HG03432 (cell line): ENCODE results near the gene PTPRM.

Experiments used
- ATAC-seq: cut with Tn5 transposase; IDR thresholded peaks from one replicate; pipeline ENCODE4 v1.9.1; 2021; ENCODE audit warnings: mild to moderate bottlenecking, moderate library complexity; ENCODE audit not compliant: unreplicated experiment

Gene PTPRM

DNA sequence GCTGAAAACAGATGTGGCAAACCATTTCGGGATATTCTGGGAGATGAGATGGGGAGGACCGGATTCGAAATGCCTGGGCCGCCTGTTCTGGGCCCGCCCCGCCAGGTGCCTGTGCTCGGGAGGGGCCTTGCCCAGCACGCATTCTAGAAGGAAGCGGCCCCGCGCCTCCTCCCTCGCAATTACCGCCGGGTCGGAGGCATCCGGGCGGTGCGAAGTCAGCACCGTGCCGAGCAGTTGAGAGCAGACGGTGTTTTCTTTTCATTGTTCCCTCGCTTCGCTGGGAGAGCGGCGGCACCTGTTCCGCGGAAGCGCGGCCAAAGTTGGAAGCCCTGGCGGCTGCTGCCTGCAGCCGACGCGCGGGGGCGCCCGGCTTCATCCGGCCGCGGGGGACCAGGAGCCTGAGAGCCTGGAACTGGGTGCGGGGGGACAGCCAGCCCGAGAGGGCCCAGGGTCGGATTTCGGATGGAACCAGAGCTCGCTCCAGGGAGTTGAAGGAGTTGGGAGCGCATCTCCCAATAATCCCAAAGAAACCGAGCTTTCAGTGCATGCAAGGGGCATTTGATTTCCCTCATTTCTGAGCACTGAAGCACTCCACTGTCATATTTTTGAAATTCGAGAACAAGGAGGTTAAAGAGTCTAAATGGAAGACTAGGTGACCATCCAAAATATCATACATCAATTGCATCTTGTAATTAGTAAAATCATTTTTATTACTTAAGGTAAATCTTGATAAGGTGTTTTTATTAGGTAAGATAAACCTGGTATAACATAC, 800.3 kb downstream of the PTPRM start:
- peak; percentile 46 for ATAC-seq

- no peak for ATAC-seq
Observed at GRCh38 chr18:8368512-8369217, 801.5 kb downstream of the PTPRM start.

DNA sequence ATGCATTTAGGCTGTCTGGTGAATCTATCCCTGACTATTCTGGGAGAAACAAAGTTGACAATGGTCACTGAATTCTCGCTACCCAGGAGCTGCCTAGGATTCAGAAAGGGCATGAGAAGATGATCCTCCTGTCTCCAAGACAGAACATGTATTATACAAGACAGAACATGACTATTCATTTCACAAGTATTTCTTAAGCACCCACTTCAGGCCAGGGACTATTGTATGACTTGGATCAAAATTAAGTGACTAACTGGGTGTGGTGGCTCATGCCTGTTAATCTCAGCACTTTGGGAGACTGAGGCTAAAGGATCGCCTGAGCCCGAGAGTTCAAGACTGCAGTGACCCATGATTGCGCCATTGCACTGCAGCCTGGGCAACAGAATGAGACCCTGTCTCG, 806.4 kb downstream of the PTPRM start:
- ATAC-seq = no peak

DNA sequence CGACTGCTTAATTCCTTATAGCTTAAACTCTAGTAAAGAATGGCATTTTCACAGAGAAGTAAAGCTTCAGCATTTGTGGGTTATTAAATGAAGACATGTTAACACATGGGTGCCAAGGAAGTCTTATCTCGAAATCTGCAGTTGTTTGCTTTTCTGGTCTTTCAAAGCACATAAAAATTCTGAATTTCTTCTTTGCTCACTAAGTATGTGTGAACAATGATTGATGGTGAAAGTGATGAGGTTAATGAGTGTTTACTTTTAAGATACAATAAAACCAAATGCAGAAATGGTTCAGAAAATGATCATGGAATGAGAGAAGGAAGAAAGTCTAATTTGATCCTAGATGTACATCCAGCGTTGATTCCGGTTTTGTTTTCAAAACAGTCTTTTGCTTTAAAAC, 807.6 kb downstream of the PTPRM start:
- ATAC-seq = no peak

- no peak for ATAC-seq
Observed at GRCh38 chr18:8375249-8375648, 808.1 kb downstream of the PTPRM start.

DNA sequence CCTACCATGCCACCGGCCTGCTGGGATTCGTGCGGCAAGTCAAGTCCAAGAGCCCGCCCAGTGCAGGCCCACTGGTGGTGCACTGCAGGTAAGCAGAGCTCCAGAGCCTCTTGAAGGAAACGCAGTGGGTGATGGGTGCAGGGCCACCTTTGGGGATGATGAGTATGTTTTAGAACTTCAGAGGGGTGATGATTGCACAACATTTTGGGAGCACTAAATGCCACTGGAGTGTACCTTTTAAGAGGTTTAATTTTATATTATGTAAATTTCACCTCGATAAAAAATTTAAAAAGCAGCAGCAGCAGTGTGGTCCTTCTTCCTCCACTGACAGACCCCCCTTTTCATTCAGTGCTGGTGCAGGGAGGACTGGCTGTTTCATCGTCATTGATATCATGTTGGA, 809.0 kb downstream of the PTPRM start:
- no peak for ATAC-seq

- ATAC-seq = no peak
Observed at GRCh38 chr18:8379187-8379941, 812.2 kb downstream of the PTPRM start.

- ATAC-seq = no peak
Observed at GRCh38 chr18:8380006-8380405, 812.9 kb downstream of the PTPRM start.

GRCh38 chr18:8380926-8381325, 813.8 kb downstream of the PTPRM start:
- ATAC-seq = no peak

- no peak for ATAC-seq
Observed at GRCh38 chr18:8381821-8382459, 814.8 kb downstream of the PTPRM start.

DNA sequence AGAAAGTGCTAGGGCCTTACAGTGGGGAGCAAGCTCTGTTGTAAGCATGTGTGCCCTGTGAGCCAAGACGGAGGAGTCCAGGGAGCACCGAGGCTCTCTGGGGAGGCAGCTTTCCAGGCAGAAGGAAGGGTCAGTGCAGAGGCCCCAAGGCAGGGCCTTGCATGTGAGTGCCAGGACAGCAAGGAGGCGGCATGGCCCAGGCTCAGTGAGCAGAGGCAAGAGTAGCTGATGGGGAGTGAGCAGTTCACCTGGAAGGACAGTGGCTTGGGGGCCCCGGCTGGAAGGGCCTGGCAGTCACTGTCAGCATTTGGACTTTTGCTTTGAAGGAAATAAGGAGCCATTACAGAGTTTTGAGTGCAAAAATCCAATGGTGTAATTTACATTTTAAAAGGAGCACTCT, 818.3 kb downstream of the PTPRM start:
- ATAC-seq = no peak

DNA sequence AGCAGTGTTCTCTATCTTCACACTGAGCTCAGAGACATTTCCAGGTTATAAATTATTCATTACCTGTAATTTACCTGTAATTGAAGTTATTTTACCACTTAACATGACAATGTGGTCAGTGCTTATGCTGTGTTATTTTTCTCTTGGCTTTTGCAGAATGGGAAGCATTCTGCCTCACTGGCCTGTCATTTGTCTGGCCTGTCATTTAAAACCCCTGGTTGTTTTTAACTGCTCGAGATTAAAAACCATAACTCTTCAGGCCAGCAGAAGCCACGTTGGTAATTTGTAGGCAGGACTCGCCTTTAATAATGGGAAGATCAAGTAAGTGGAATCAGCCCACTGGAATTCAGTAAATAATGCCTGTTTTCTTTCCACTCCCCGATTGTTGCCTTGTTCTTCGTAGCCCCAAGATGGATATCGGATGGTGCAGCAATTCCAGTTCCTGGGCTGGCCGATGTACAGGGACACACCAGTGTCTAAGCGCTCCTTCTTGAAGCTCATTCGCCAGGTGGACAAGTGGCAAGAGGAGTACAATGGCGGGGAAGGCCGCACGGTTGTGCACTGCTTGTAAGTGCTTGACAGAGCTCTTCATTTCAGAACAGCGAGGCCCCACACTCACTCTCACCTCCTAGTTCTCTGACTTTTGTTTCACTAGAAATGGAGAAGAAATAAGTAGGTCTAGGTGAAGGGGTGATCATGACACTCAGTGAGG, 819.7 kb downstream of the PTPRM start:
- no peak for ATAC-seq

DNA sequence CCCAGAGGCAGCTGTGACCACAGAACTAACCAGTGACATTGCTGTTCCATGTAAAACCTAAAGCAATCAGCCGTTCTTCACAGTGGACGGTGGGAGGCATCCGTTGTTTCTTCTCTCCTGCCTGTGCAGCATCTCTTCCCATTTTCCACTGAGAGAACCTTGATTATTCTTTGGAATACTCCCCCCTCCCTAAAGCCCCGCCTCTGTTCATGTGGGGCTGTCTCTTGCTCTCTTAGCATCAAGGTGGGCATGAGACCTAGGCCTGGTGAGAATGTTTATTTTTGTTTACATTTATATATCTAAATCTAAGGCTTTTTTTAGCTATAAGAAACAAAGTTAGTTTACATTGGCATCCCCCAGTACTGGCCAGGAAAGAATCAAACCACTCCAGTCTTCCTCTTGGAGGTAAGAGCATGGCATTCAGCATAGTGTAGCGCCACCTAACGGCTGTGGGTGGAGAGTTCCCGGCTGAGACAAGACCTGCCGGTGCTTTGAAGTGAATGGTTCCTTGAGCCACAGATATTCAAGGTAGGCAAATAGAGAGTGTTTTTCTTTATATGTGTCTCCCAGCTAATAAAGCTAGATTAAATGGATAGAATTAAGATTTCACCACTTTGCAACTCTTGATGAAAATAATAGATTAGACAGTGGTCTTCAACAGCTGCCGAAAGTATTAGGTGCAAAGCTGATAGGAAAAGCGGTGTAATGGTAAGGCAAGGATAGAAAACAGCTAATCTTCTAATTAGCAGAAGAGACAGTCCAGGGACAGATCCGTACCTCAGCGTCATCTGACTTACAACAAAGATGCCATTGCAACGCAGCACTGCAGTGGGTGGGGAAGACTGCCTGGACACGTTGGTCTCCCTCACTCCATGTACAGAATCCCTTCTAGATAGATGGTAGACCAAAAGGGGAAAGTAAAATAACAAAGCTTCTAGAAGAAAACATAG, 822.5 kb downstream of the PTPRM start:
- ATAC-seq = peak; percentile 60

DNA sequence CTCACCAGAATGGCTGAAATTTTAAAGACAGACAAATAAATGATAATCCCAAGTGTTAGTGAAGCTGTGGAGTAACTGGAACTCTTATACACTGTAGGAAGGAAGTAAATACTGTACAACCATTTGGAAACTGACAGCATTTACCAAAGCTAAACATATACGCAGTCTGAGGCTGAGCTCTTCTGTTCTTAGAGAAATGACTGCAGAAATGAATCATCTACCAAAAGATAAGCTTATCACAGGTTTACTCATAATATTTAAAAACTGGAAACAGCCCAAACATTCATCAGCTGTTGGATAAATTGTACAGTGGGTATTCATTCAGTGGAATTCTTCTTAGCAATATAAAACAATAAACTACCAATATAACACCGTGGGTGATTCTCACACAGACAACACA, 824.0 kb downstream of the PTPRM start:
- no peak for ATAC-seq

DNA sequence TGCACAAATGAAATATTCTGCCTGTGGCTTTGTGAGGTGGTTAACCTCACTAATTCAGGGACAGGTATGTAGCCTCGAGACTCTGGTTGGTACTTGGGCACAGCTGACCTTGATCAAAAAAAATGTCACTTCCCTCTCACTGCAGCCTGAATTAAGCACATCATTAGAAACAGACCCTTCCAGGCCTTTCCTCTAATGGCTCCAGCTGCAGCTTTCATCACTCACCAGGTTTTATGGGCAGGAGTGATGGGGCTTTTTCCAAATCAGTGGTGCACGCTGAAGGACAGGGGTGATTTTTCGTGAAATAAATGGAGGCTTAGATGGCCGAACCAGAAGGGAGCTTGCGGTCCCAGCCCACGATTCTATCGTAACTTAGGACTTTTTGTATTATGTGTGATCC, 829.1 kb downstream of the PTPRM start:
- ATAC-seq = no peak

DNA sequence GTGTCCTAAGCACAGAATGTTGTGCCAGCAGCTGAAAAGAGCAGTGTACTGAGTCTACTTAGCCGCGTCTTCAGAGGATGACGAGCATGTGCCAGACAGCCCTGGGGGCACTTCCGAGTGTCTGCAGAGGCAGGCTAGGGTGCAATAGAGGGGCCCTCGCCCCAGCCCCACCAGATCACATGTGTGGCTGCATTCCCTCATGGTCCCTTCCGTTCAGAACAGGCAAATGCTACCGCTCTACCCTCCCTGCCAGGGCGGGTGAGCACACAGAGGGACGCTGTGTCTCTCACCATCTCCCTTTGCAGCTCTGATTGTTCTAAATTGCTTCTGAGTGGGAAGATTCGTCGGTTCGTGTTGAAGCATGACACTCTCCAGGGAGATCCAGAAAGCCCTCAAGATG, 829.9 kb downstream of the PTPRM start:
- ATAC-seq = no peak

GRCh38 chr18:8399138-8399537, 832.0 kb downstream of the PTPRM start:
- ATAC-seq = no peak

DNA sequence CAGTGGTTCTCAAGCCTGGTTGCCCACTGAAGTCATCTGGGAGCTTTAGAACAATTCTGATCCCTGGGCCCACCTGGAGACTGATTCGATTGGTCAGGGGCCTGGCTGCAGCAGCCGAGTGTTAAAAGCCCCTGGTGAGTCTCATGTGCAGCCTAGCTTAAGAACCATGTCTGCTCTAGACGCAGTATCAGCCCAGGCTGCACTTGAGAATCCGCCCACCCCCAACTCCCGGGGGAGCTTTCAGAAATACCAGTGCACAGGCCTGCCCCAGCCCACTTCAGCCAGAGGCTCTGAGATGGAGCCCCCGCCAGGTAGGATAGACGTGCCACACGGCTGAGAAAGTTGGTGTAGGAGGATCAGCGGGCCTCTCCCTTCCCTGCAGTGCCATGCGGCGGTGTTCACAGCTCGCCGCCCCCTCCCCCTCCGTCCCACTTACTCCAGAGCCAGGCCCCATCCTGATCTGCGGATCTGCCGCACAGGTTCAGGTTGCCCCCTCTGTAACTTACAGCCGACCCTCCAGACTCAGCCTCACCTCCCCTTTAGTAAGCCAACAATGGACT, 833.2 kb downstream of the PTPRM start:
- no peak for ATAC-seq

GRCh38 chr18:8400825-8401224, 833.7 kb downstream of the PTPRM start:
- no peak for ATAC-seq
